GM12892 (cell line): ENCODE measurements around the gene POU2F3.

ENCODE experiments used
- POLR2A ChIP-seq: IDR thresholded peaks from 2 replicates; pipeline ENCODE4 v1.6.1; 2011; ENCODE audit warnings: low read depth, low read length, control low read depth
- POLR2AphosphoS5 ChIP-seq: IDR thresholded peaks from 2 replicates; pipeline ENCODE4 v1.6.1; 2011; ENCODE audit warnings: low read depth, low read length, control low read depth
- TAF1 ChIP-seq: IDR thresholded peaks from 2 replicates; pipeline ENCODE4 v1.6.1; 2011; ENCODE audit warnings: low read depth, mild to moderate bottlenecking, control low read depth, low read length, borderline replicate concordance

DNA sequence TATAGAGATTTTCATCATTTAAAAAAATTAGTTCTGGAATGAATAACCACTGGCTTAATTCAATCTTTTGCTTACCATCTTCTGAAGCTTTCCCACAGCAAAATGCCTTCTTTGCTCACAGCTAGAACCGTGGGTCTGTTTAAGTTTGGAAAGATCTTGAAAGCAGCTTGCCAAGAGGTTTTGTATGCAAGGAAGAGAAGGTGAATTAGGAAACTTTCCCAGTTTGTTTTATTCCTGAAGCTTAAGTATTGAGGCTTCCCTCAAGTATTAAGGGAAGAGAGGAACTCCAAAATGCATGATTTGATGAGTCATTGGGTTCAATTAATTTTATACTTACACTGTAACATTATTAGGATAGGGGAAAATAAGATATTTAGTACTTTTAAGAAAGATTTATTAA lies 94.4 kb downstream of the POU2F3 start:
- TF ChIP-seq POLR2AphosphoS5 (no peak), POLR2A (no peak), TAF1 (no peak)
